HG02571 (cell line): Measurements from ENCODE around the gene PLA2G4A.
A peak's percentile ranks its signal among the peaks of the same experiment; 100 is the strongest.

ENCODE experiments used
- ATAC-seq: cut with Tn5 transposase; IDR thresholded peaks from one replicate; pipeline ENCODE4 v1.9.1; 2021; ENCODE audit warnings: mild to moderate bottlenecking, moderate library complexity; ENCODE audit not compliant: unreplicated experiment

The PLA2G4A gene

DNA sequence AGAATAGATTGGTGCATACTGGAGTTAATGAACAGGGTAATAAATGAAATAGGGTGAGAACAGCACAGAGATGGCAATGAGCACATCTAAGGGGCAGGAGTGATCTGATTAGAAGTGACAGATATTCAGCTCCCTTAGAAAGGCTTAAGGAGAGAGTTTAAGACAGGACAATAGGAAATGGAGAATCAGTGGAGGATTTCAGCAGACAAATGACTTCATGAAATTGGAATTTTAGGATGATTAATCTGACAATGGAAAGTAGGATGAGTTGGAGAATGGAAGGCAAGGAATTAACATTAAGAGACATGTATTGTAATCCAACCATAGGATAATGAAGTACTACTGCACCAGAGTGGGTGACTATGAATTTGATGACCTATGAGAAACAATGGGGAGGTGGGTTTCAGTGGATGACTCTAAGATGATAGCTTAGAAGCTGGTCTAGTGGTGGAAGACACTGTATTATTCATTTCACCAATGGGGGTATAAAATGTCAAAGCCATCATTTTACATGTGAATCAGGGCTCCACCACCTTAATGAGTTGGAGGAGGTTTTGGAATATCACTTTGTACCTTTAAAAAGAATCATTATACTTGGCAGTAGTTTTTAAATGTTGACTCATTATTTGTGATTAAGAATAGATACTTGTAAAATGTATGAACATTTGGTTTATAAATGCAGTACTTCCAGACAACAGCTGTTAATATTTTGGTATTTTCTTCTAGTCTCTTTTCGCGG is 139.1 kb downstream of the PLA2G4A start:
- no peak for ATAC-seq

DNA sequence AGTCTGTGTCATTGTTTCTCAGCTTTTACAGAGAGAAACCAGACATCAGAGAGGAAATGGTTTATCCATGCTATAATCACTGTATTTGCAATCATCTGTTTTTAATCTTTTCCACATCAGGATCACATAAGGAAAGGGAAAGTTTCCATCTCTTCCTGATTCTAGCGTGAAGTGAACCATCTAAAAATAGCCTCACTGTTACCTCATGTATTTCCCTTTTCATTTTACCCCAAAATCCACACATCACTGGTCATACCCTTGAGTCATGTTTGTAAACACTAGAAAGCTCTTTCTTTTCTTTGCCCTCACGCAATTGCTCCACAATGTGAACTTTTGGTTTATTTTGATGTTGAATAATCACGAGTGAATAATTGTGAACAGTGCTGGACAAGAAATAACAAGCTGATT is 146.0 kb downstream of the PLA2G4A start:
- ATAC-seq = no peak

DNA sequence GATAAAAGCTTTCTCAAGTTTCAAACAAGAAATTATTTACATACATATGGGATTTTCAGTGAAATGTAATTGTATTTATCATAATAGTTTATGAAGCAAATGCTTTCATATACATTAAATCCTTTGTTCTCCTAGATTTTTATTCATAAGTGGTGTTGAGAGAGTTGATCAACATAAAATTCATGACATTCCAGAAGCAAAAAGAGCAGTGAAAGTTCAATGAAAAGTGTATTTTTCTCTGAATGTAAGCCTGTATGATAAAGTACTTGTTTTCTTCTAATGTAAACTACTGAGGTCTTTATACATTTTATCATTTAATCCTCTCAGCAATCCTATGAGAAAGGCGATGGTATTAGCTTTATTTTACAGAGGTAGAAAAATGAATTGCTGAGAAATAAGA is 146.5 kb downstream of the PLA2G4A start:
- no peak for ATAC-seq

DNA sequence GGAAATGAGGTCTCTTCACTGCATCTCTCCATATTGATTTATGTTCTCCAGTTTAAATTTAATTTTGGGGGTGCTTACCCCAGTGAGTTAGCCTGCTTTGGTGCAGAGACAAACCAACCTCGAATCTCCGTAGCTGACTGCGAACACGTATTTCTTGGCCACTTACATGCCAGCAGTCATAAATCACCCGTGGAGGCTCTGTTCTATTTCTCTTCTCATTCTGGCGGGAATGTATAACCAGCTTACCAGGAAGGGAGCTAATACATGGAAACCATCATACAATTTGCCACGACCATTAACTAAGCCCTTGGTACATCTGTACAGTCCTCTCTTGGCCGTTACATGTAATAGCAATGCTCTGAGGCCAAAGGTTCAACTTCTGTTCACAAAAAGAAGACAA is 148.0 kb downstream of the PLA2G4A start:
- no peak for ATAC-seq

DNA sequence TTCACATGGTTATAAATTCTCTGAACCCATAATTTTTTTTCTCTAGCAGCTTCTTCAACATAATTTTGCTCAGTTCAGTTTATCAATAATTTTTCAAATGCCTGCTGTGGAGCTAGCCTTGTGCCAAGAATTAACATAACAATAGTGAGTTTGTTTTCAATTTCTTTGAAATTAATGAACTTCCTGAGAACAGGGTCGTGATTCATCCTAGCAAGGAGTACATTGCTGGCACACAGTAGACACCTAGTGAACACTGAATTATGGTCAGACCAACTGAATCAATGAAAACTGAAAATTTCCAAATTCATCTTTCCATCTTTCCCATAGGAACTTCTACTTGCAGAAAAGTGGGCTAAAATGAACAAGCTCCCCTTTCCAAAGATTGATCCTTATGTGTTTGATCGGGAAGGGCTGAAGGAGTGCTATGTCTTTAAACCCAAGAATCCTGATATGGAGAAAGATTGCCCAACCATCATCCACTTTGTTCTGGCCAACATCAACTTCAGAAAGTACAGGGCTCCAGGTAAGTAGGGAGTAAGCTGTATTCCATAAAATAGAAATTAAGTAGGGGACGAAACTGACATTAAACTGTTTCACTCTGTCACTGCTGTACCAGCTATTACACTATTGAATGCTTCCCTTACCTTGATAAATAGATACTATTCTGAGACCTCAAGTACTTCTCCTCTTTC is 148.7 kb downstream of the PLA2G4A start:
- no peak for ATAC-seq

DNA sequence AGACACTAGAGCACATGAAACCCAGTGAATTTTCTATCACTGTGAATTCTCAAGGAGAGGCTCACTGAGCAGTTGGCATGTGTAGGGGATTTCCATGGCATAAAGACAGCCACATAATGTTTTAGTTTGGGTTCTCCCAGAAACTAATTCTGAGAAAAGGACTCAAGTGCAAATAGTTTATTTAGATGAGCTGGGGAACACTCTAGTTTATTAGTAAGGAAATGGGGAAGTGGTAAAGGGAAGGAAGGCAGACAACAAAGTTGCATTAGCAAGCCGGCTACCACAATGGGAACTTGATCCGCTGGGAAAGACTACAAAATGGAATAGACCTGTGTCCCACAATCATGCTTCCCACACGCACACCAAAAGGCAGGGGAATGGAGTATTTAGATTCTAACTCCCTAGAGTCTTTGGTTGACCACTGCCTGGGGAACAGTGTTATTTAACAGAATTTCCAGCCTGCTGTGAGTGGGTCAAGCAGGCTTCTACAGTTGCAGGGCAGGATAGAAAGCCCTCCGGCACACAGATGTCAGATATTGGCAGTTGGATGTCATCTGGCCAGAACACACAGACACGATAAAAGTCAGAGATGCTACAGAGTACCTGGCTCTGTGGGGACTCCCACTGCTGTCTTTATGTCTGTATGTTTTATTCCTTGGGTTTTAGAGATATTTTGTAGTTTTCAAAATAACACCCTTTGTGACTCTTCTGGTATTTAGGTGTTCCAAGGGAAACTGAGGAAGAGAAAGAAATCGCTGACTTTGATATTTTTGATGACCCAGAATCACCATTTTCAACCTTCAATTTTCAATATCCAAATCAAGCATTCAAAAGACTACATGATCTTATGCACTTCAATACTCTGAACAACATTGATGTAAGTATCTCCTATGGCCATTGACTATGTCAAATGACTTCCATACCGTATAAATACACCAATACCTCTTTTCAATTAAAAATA is 150.1 kb downstream of the PLA2G4A start:
- no peak for ATAC-seq

DNA sequence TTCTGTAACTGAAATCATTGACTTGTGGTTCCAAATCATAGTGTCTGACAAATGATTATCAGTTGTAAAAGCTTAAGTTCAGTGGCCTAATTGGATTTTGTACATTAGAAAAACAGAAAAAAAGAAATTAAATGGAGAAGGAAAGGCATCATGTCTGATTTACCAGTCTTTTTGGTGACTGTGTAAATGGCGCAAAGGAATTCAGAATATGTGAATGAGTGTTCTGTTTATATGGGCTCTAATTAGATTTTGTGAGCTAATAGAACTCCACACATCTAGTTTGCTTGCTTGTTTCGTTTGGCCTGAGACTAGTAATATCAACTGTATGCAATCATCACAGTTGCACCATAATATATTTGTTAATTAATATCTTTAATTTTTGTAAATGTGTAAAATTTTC is 151.7 kb downstream of the PLA2G4A start:
- ATAC-seq = no peak

DNA sequence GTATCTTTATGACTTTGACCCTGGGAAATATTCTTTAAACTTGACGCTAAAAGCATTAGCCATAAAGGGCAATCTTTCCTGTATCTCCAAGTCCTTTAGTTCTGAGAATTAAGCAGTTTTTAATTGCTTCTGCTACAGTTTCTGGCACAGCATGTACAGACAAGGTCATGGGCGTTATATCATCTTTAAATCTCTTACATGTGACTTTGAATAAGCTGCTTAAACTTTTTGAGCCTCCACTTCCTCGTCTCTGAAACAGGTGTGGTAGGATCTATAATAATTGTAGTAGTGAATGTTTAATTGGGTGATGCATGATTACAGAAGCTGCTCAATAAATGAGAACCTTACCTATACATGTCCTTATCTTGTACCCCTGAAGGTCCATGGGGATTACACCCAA is 153.4 kb downstream of the PLA2G4A start:
- ATAC-seq = no peak

DNA sequence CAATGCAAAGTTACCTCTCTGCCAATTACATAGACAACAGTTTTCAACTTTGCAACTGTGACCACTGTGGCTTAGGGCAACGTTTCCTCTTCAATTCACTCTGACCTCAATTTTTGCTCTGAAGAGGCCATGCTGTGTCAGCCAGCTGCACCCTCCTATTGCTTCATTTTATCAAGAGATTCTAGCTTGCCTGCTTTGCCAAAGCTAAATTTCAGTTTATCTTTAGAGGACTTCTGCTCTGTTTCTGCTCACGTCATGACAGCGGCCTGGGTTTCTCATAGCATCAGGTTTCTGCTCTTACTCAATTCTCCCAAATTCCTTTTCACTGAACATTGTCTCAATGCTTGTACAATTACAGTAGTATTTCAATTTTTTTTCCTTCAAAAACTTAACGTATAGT is 154.6 kb downstream of the PLA2G4A start:
- ATAC-seq = no peak

DNA sequence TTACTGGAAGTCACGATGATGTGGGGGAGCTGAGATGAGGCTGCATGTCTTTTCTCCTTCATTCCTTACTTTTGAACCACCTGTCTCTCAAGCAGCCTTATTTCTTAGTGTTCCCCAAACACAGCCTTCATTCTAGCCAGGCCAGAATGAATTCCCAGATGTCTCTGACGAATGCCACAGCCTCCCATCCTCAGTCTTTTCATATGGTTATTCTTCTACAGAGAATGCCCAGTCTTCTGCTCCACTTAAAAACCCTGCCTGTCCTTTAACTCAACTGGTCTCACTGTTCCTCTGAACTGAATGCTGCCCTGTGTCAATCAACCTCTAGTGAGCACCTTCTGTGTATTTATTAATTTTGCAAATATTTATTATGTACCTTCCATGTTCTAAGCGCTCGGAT is 156.2 kb downstream of the PLA2G4A start:
- ATAC-seq = no peak

DNA sequence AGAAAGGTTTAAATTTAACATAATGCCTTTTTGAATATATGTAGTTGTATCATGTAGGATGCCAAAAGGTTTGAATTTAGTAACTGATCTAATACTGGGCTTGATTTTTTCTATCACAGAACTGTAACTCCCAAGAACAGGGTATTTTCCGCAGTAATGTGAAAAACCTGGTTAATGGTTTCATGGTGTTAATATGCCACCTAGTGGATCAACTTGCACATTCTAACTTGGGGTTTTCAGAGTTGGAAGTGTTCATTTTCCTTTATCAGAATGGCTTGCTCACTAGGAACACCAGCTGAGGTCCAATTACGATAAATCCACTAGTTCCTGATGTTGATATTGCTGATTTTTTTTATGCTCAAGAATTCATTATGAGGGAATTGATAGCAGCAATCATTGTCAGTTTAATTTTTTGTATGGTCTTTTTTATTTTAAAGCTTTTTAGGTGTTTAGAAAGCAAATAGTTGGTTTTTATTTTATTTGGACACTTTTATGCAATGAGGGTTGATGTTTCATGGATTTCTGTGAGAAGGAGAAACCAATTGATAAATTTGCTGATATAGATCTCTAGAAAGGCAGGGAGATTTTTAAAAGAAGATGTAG is 157.2 kb downstream of the PLA2G4A start:
- peak; percentile 65 for ATAC-seq

DNA sequence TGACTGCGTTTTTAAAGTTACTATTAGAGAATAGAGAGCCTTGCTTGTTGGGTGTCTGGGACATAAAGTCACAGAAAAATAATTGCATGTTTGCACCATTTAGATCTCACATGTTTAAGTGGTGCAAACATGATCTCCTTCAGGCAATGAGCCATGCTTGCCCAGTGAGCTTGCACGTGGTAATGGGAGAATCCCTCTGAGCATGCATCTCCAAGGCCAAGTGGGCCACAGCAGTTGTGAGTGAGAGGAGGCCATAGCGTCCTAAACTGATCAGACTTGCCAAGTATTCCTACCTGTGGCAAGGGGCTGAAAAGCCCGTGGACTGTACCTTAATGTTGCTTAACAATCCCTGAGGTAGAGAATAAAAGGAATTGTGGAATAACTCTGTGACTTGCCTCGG is 158.3 kb downstream of the PLA2G4A start:
- ATAC-seq = no peak

DNA sequence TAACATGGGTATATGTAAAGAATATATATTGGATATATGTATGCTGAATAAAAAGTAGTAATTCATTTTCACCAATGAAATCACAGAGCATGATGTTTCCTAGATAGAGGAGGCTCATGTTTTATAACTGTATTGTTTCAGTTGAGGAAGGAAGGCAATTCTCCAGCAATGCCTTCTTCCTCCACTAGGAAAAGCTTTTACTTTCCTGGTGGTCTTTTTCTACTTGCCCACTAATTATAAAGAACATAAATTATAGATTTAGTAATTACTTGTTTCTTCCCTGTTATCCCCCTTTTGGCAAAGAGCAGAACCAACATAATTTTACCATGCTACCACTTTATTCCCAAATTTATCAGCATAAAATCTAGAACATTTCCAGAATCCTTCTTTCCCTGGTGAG is 159.0 kb downstream of the PLA2G4A start:
- no peak for ATAC-seq

DNA sequence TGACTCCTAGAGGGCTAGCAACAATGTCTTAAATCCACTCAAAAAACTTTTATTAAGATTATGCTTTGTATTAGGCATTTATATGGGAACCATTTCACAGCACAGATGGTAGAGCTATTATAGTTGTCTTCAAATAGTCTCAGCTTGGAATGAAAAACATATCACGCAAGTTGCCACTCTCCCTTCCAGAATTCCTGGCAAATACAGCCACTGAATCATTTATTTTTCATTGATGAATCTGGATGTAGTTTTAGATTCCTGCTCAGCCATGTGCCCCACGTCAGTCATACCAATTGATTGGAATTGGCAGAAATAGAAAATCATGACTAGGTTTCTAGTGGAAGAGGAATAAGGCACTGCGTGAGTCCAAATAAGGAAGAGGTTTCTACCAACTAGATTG is 165.2 kb downstream of the PLA2G4A start:
- ATAC-seq = no peak

DNA sequence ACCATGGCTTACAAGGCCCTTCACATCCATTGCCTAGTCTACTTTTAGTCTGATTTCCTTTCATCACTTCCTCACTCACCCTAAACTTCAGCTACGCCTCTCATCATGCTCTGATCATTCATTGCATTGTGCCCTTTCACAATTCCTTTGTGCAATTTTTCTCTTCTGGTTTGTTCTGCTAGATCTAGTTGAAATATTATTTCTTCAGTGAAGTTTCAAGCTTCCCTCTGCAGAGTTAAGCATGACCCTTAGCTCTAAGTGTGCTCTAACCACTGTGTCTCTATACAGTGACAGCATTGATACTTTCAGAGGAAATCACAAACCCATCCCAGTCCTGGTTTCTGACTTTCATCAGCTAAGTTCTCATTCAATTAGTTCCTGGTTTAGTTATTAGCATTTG is 166.1 kb downstream of the PLA2G4A start:
- ATAC-seq = no peak

DNA sequence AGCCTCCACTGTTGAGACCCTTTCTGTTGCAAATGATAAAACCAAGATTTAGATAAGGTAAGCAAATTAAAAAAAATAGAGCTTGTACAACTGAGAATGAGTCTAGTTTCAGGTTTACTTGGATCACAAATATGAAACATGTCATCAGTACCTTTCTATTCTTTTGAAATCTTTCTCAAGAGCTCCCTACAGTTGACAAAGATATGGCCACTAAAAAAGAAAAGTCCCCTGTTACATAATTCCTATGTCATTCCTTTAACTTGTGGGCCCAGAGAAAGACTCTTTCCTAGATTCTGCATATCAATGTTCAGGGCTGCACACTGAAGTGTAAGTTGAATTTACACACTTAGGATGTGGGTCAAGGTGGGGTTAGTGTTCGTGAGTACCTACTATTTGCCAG is 168.1 kb downstream of the PLA2G4A start:
- no peak for ATAC-seq

DNA sequence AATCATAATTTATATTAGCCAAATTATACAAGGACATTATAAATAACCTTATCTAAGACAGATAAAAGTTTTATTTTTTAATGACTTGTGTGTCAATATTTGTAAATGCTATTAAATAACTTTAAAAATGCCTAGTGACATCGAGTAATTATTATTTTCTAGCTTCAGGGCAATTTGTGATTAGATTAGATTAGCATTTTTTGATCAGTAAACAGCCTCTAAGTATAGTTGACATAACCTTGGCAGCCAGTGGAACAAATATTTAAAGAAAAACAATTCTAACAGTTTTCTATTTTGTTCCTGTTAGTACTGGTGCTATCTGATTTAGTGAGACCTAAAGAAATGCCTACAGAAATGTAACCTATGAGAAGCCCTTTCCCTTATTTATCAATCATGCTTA is 169.1 kb downstream of the PLA2G4A start:
- no peak for ATAC-seq

DNA sequence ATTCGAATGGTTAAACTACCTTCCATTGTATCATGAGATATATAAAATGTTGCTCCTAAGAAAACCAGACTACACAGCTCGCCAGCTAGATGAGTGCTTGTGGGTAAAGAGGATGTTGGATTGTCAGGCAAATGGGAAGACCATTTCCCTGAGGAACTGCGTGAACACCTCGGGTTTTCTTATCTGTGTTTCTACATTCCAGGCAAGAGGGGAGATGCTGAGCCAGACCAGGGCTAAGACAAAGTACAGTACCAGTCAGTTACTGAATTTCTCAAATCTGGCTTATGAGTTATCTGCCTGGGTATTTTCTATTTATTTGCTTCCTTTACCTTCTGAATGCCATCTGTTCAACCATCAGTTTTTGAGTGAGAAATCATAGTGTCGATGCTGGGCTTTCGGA is 170.8 kb downstream of the PLA2G4A start:
- ATAC-seq = no peak

DNA sequence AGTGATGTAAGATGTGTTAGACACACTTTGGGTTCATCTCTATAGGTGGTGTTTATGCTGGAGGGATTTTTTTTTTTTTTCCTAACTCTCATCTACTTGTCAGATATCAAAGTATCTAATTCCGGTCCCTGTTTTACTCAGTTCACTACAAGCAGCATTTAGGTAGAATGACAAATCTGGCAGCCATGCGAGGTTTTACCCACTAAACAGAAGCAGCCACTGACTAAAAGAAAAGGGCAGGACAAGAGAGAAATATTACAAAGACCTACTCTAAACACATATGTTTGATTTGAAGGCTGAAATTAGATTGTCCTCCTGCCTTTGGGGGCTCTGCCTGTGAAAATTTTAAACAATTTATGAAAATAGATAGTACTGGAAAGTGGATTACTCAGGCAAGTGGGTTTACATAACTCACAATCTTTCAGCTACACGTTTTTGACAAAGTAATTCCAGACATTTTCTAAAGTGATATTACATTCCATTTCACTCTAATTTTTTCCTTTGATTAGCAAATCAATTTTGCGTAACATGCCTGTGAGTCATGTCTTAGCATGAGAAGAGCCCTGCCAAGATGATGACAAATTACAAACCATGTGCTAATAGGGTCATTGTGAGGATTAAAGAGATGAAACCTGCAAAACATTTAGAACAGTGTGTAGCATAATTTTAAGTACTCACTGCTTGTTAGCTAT is 172.6 kb downstream of the PLA2G4A start:
- no peak for ATAC-seq

DNA sequence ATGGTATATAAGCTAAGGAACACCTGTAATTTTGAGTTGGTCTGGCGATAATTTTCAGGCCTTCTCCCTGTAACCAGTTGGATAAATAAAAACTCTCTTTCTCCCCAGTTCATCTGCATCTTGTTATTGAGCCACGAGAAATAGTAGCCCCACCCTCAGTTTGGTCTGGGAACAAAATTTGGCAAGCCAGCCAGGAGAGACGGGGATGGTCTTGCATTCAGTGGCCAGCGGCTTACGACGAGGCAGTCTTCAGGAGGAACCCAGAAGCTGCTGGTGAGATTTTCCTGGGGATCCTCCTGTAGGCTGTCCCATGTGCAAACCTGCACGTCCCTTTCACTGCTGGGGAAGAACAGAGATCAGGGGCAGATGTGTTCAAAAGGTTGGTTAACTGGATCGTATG is 174.6 kb downstream of the PLA2G4A start:
- ATAC-seq = no peak

DNA sequence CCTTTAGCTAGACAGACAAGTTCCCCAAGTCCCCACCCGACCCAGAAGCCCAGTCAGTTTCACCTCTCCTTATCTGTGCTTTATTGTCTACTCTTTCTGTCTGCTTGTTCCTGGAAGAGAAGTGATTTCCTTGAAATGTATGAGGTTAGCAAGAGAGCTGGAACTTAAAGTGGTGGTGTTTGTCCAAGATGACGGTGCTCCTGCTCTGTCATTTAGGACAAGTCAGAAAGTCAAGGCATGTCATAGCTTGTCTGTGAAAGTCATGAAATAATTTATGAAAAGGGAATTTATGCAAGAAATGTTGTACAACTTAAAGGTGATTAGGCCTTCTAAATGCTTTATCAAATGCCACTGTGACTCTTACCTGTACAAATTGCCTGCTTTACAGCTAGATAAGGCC is 178.1 kb downstream of the PLA2G4A start:
- no peak for ATAC-seq
